ENCODE results near the gene METTL26. TPM values are rescaled to one million over a fixed set of nuclear protein-coding genes. Genes with fewer than 3 reads are reported as not detected.

METTL26 gene
- 149 and 293 TPM in 2 replicates for total RNA-seq (2014; rRNA removed; shearing (Covaris generic); ENCODE audit: low replicate concordance)

DNA sequence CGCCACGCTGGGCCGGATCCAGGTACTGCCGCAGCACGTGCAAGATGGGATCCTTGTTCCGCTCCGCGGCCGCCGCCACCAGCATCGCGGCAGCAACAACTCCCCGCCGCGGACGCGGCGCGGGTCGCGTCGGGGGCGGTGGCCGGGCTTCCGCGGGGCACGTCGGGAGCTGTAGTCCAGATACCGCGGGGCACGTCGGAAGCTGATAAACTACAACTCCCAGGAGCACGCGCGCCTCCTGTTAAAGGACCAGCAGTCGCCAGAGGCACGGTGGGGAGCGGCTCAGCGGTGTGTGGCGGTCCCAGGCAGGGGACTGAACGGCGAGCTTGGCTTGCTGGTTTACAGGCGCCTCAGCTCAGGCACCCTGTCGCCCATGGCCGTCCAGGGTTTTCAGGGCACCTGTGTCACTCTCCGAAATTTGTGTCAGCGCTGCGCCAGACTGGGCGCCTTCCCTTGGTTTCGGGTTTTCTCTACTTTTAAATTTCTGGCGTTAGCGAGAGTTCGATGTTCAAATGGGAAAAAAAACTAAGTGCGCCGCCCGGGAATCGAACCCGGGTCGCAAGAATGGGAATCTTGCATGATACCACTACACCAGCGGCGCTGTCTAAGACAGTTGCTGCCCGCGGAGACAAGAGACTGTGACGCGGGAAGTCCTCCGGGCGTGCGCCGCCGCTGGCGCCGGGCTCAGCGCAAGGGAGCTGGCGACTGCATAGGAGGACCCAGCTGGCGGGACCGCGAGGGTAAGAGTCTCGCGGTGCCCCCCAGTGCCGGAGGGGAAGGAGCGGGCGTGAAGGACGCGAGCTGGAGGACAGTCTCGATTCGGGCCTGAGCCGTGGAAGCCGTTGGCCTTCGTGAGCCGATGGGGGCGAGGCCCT lies at the start of gene METTL26:
METTL26 (minus strand) TSS at position 100 of the 875 bp plus-strand sequence; CDS start at position 85, 15 bp downstream.
- peak within 1 kb of the TSS; percentile 74 for H3K27ac ChIP-seq (ENCODE audit: low read length)
- peaks cover 32% of the 10 kb centered on the region for H3K4me1 ChIP-seq (ENCODE audit: low read length)
- peak within 1 kb of the TSS; percentile 99 for H3K4me3 ChIP-seq (ENCODE audit: low read length)
- peak; percentile 97 for DNase-seq
- H3K9me3 ChIP-seq (ENCODE audit: low read length), result no peaks in the 10 kb centered on the region
- H3K4me2 ChIP-seq (ENCODE audit: low read depth, low read length, poor library complexity, severe bottlenecking), result peak within 1 kb of the TSS; percentile 97
- H3K36me3 ChIP-seq (ENCODE audit: insufficient read depth, low read length), result 0 out of 2 replicates have a peak, but pooled peaks cover 4% of the 10 kb centered on the region
- H3K9me2 ChIP-seq (replicated peaks; ENCODE audit: insufficient read depth, low read length), result no peaks in the 10 kb centered on the region
- H3K79me2 ChIP-seq (ENCODE audit: low read length), result peaks cover 23% of the 10 kb centered on the region
- H2AFZ ChIP-seq (ENCODE audit: low read length), result peak within 1 kb of the TSS; percentile 96
- H3K27me3 ChIP-seq (ENCODE audit: low read length), result no peaks in the 10 kb centered on the region
- H4K20me1 ChIP-seq (ENCODE audit: insufficient read depth, low read depth, low read length), result peaks cover 7% of the 10 kb centered on the region; the same call in 1 of the 2 replicates
- H3K9ac ChIP-seq (ENCODE audit: low read length), result peak within 1 kb of the TSS; percentile 95

DNA sequence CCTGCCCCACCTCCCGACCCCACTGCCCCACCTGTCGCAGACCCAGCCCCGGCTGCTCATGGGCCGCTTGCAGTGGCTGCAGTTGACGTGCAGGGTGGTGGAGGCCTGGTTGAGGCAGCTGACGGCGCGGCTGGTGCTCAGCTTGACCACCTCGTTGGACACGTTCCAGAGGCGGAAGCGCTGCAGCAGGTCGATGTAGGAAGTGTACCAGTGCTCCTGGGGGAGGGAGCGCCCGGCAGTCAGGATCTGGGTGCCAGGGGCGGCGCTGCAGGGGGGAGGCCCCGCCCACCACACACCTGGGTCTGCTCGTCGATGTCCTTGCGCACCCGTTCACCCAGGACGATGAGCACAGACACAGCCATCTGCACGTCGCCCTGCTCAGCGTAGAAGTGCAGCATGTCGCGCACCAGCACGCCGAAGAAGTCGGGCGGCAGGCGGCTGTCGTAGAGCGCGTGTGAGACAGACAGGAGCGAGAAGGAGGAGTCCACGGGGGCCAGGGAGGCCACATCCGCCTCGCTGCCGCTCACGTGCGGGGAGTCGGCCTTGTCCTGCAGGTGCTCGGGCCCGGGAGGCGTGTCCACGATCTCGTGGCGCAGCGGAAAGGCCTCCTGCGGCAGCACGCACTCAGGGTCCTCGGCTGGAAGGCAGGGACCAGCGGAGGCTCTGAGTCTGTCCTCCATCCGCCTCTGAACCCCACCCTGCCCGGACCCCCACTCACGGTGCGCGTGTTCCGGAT lies 49.0 kb upstream of the METTL26 start:
- H4K20me1 ChIP-seq (ENCODE audit: insufficient read depth, low read depth, low read length), result peaks cover 13% of the 10 kb centered on the region
- no peaks in the 10 kb centered on the region for H3K9me2 ChIP-seq (replicated peaks; ENCODE audit: insufficient read depth, low read length)
- no peak overlapping the region for H3K27ac ChIP-seq (ENCODE audit: low read length)
- no peaks in the 10 kb centered on the region for H3K9me3 ChIP-seq (ENCODE audit: low read length)
- no peak overlapping the region for H2AFZ ChIP-seq (ENCODE audit: low read length)
- H3K4me2 ChIP-seq (ENCODE audit: low read depth, low read length, poor library complexity, severe bottlenecking), result no peak overlapping the region
- no peak for DNase-seq
- no peak overlapping the region for H3K9ac ChIP-seq (ENCODE audit: low read length)
- H3K36me3 ChIP-seq (ENCODE audit: insufficient read depth, low read length), result 0 out of 2 replicates have a peak, but pooled peaks cover 4% of the 10 kb centered on the region
- no peak overlapping the region for H3K4me3 ChIP-seq (ENCODE audit: low read length)
- peaks cover 36% of the 10 kb centered on the region for H3K4me1 ChIP-seq (ENCODE audit: low read length)
- H3K79me2 ChIP-seq (ENCODE audit: low read length), result peaks cover 34% of the 10 kb centered on the region
- no peaks in the 10 kb centered on the region for H3K27me3 ChIP-seq (ENCODE audit: low read length)

DNA sequence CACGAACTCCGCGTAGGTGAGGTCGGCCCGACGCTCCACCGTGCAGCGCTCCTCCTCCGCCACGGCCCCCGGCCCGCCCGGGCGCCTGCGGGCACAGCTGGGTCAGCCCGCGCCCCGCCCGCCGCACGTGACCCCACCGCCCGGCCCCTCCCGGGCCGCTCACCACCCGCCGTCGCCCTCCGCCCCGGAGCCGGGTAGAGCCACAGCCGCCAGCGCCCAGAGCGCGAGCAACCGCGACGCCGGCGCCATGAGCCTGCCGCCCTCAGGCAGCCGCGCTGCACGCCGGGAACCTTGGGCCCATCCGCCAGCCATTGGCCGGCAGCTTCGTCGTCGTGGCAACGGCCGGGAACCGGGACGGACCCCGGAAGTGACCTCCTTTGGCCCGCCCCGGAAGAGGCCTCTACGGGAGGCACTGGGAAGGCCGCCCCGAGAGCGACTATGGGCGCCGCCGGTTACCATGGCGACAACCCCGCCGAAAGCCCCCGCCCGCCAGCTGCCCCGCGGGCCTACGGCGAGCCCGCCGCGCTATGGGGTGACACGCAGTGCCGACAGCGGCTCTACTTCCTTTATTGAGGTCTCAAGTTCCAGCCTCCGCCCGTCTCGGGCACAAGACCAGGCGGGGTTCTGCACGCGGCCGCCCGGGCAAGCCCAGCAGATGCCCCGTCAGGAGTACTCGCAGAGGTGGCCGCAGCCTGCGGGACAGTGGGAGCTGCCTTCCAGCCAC lies 48.1 kb upstream of the METTL26 start, which contains the start of gene JMJD8:
JMJD8 (minus strand) TSS at position 264 of the 724 bp plus-strand sequence; CDS start at position 249, 15 bp downstream.
- no peak within 1 kb of the TSS for H2AFZ ChIP-seq (ENCODE audit: low read length)
- no peak within 1 kb of the TSS for H3K27ac ChIP-seq (ENCODE audit: low read length)
- H3K4me1 ChIP-seq (ENCODE audit: low read length), result peaks cover 37% of the 10 kb centered on the region
- 0 out of 2 replicates have a peak, but pooled peaks cover 4% of the 10 kb centered on the region for H3K36me3 ChIP-seq (ENCODE audit: insufficient read depth, low read length)
- H3K4me2 ChIP-seq (ENCODE audit: low read depth, low read length, poor library complexity, severe bottlenecking), result peak within 1 kb of the TSS; percentile 75
- H3K4me3 ChIP-seq (ENCODE audit: low read length), result peak within 1 kb of the TSS; percentile 78
- DNase-seq, result peak; percentile 96
- no peaks in the 10 kb centered on the region for H3K27me3 ChIP-seq (ENCODE audit: low read length)
- peaks cover 13% of the 10 kb centered on the region for H4K20me1 ChIP-seq (ENCODE audit: insufficient read depth, low read depth, low read length)
- H3K79me2 ChIP-seq (ENCODE audit: low read length), result peaks cover 27% of the 10 kb centered on the region
- H3K9me2 ChIP-seq (replicated peaks; ENCODE audit: insufficient read depth, low read length), result no peaks in the 10 kb centered on the region
- no peaks in the 10 kb centered on the region for H3K9me3 ChIP-seq (ENCODE audit: low read length)
- peak within 1 kb of the TSS; percentile 77 for H3K9ac ChIP-seq (ENCODE audit: low read length)

DNA sequence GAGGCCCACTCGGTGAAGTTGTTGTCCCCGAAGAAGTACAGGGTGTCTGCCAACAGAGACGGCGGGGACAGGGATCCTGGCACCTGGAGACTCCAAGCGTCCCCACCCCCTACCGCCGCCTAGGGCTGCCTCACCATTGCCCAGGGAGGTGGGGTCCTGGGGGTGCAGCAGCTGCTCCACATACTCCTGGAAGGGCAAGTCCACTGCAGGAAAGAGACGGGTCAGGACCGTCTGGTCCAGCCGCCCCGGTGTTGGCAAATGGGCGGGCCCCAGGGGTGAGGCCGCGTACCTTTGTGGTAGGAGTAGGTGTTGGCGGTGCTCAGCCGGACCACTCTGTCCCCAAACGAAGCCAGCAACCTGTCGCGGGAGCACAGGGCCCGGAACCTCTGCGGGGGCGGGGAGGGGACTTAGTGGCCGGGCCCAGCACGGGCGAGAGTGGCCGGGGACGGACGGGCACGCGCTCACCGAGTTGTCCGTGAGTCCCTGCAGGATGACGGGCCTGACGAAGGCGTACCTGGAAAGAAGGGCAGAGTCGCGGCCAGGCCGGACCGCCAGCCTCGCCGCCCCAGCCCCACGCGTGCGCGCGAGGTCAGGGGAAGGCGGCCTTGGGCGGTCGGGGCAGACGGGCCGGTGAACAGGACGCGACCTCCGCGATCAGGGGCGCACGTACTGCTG lies 47.4 kb upstream of the METTL26 start:
- peak overlapping the region; percentile 78 for H3K4me3 ChIP-seq (ENCODE audit: low read length)
- peaks cover 13% of the 10 kb centered on the region for H4K20me1 ChIP-seq (ENCODE audit: insufficient read depth, low read depth, low read length)
- H3K9me3 ChIP-seq (ENCODE audit: low read length), result no peaks in the 10 kb centered on the region
- H2AFZ ChIP-seq (ENCODE audit: low read length), result no peak overlapping the region
- H3K9me2 ChIP-seq (replicated peaks; ENCODE audit: insufficient read depth, low read length), result no peaks in the 10 kb centered on the region
- H3K27ac ChIP-seq (ENCODE audit: low read length), result no peak overlapping the region
- no peaks in the 10 kb centered on the region for H3K27me3 ChIP-seq (ENCODE audit: low read length)
- 0 out of 2 replicates have a peak, but pooled peaks cover 4% of the 10 kb centered on the region for H3K36me3 ChIP-seq (ENCODE audit: insufficient read depth, low read length)
- DNase-seq, result peak; percentile 63
- H3K9ac ChIP-seq (ENCODE audit: low read length), result peak overlapping the region; percentile 77
- H3K4me2 ChIP-seq (ENCODE audit: low read depth, low read length, poor library complexity, severe bottlenecking), result peak overlapping the region; percentile 75
- peaks cover 27% of the 10 kb centered on the region for H3K79me2 ChIP-seq (ENCODE audit: low read length)
- peaks cover 30% of the 10 kb centered on the region for H3K4me1 ChIP-seq (ENCODE audit: low read length)

DNA sequence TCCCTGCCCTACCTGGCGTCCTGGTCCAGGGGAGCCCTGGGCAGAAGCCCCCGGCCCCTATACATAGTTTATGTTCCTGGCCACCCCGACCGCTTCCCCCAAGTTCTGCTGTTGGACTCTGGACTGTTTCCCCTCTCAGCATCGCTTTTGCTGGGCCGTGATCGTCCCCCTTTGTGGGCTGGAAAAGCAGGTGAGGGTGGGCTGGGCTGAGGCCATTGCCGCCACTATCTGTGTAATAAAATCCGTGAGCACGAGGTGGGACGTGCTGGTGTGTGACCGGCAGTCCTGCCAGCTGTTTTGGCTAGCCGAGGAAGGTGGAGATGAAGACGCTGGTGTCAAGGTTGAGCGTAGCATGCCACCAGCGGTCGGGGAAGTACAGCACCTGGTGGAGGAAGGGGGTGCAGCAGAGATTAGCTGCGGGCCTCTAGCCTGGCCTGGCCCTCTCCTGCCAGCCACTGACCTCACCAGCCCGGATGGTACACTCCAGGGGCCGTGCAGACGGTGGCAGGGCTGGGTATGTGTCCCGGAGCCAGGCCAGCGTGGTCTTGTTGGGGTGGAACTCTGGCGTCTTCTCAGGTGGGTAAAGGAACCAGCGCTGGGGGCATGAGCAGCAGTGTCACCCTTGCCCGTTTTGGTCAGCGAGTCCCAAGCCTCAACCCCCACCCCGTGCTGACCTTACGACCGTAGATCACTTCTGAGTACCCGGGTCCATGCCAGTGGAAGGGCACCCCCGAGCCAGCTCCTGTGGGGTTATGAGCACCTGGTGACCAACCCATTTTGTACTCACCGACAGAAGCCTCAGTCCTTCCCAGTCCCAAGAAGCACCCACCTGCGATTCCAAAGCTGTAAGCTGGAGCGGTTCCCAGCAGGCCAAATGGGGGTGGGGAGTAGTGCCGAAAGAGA lies 46.6 kb upstream of the METTL26 start:
- Histone ChIP-seq H4K20me1 (ENCODE audit: insufficient read depth, low read depth, low read length) (peaks cover 13% of the 10 kb centered on the region), H2AFZ (ENCODE audit: low read length) (no peak overlapping the region), H3K9ac (ENCODE audit: low read length) (peak overlapping the region; percentile 77), H3K4me3 (ENCODE audit: low read length) (peak overlapping the region; percentile 78), H3K9me3 (ENCODE audit: low read length) (no peaks in the 10 kb centered on the region), H3K79me2 (ENCODE audit: low read length) (peaks cover 27% of the 10 kb centered on the region), H3K4me2 (ENCODE audit: low read depth, low read length, poor library complexity, severe bottlenecking) (peak overlapping the region; percentile 75), H3K4me1 (ENCODE audit: low read length) (peaks cover 30% of the 10 kb centered on the region), H3K36me3 (ENCODE audit: insufficient read depth, low read length) (0 out of 2 replicates have a peak, but pooled peaks cover 4% of the 10 kb centered on the region), H3K27ac (ENCODE audit: low read length) (no peak overlapping the region), H3K27me3 (ENCODE audit: low read length) (no peaks in the 10 kb centered on the region), H3K9me2 (replicated peaks; ENCODE audit: insufficient read depth, low read length) (no peaks in the 10 kb centered on the region)
- no peak for DNase-seq

DNA sequence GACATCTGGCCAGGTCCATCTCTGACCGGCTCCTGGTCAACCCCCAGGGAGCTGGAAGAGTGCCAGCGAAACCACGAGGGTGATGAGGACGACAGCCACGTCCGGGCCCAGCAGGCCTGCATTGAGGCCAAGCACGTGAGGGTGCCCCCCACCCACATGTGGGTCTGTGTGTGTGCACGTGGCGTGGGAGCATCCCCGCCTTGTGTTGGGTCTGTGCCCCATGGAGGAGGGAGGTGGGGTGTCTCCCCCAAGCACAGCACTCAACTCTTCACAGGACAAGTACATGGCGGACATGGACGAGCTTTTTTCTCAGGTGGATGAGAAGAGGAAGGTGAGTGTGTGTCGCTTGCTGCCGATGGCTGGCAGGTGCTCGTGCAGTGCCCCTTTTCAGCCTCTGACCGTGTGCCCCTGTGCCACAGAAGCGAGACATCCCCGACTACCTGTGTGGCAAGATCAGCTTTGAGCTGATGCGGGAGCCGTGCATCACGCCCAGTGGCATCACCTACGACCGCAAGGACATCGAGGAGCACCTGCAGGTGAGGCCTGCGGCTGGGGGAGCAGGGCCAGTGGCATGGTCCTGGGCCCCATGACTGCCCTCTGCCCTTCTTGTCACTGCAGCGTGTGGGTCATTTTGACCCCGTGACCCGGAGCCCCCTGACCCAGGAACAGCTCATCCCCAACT lies 45.8 kb upstream of the METTL26 start:
- peak overlapping the region; percentile 96 for H3K9ac ChIP-seq (ENCODE audit: low read length)

More for the DNA sequence above, 45.8 kb upstream of the METTL26 start:
- peaks cover 27% of the 10 kb centered on the region for H3K79me2 ChIP-seq (ENCODE audit: low read length)
- H3K4me1 ChIP-seq (ENCODE audit: low read length), result peaks cover 30% of the 10 kb centered on the region
- no peaks in the 10 kb centered on the region for H3K27me3 ChIP-seq (ENCODE audit: low read length)
- no peak overlapping the region for H3K27ac ChIP-seq (ENCODE audit: low read length)
- peak overlapping the region; percentile 93 for H3K4me2 ChIP-seq (ENCODE audit: low read depth, low read length, poor library complexity, severe bottlenecking)
- no peaks in the 10 kb centered on the region for H3K9me2 ChIP-seq (replicated peaks; ENCODE audit: insufficient read depth, low read length)
- peak overlapping the region; percentile 89 for H3K4me3 ChIP-seq (ENCODE audit: low read length)
- no peak for DNase-seq
- H2AFZ ChIP-seq (ENCODE audit: low read length), result no peak overlapping the region
- no peaks in the 10 kb centered on the region for H3K9me3 ChIP-seq (ENCODE audit: low read length)
- H4K20me1 ChIP-seq (ENCODE audit: insufficient read depth, low read depth, low read length), result peaks cover 13% of the 10 kb centered on the region
- 0 out of 2 replicates have a peak, but pooled peaks cover 4% of the 10 kb centered on the region for H3K36me3 ChIP-seq (ENCODE audit: insufficient read depth, low read length)

All from Karpas-422 (cell line).